H9 (cell line): Measurements from ENCODE around the gene LNPEP. TPM values are rescaled to one million over a fixed set of nuclear protein-coding genes. Genes with fewer than 3 reads are reported as not detected.

Experiments
- DNase-seq: peaks from one replicate; pipeline ENCODE4 v3.0.0-alpha.2; 2017
- H2AFZ ChIP-seq: one replicate; pipeline ENCODE4 v1.6.1; 2013; ENCODE audit warnings: mild to moderate bottlenecking, low read length, control low read depth, moderate library complexity
- H2AK5ac ChIP-seq: 2 replicates; pipeline ENCODE4 v1.6.1; 2013; ENCODE audit warnings: low read length, control low read depth, mixed read lengths; ENCODE audit not compliant: insufficient read length
- H2BK120ac ChIP-seq: one replicate; pipeline ENCODE4 v1.6.1; 2013; ENCODE audit warnings: low read depth, mild to moderate bottlenecking, low read length, control low read depth, inconsistent platforms; ENCODE audit not compliant: poor library complexity, severe bottlenecking
- H2BK12ac ChIP-seq: 2 replicates; pipeline ENCODE4 v1.6.1; 2013; ENCODE audit warnings: low read length, control low read depth, mixed read lengths, low read depth; ENCODE audit not compliant: insufficient read length
- H2BK15ac ChIP-seq: 2 replicates; pipeline ENCODE4 v1.6.1; 2013; ENCODE audit warnings: low read depth, low read length, control low read depth
- H2BK20ac ChIP-seq: one replicate; pipeline ENCODE4 v1.6.1; 2013; ENCODE audit warnings: low read depth, mild to moderate bottlenecking, low read length, control low read depth, inconsistent platforms; ENCODE audit not compliant: poor library complexity, severe bottlenecking
- H2BK5ac ChIP-seq: 2 replicates; pipeline ENCODE4 v1.6.1; 2013; ENCODE audit warnings: low read length, control low read depth, mixed read lengths; ENCODE audit not compliant: insufficient read length
- H3K14ac ChIP-seq: 2 replicates; pipeline ENCODE4 v1.6.1; 2013; ENCODE audit warnings: low read length, control low read depth; ENCODE audit not compliant: insufficient read depth
- H3K18ac ChIP-seq: 2 replicates; pipeline ENCODE4 v1.6.1; 2013; ENCODE audit warnings: low read depth, mild to moderate bottlenecking, mixed read lengths, low read length, control low read depth; ENCODE audit not compliant: insufficient read length
- H3K23ac ChIP-seq: 2 replicates; pipeline ENCODE4 v1.6.1; 2013; ENCODE audit warnings: low read length, control low read depth, mixed read lengths, low read depth; ENCODE audit not compliant: insufficient read length
- H3K23me2 ChIP-seq: 2 replicates; pipeline ENCODE4 v1.6.1; 2013; ENCODE audit warnings: low read depth, mild to moderate bottlenecking, mixed read lengths, low read length, control low read depth; ENCODE audit not compliant: insufficient read length, poor library complexity, severe bottlenecking
- H3K27ac ChIP-seq: 2 replicates; pipeline ENCODE4 v1.5.1; 2013; ENCODE audit warnings: low read length, control low read depth, mixed read lengths, low read depth; ENCODE audit not compliant: insufficient read length
- H3K27me3 ChIP-seq: 2 replicates; pipeline ENCODE4 v1.6.1; 2013; ENCODE audit warnings: low read length, control low read depth, inconsistent platforms; ENCODE audit not compliant: insufficient read depth
- H3K4ac ChIP-seq: 2 replicates; pipeline ENCODE4 v1.6.1; 2013; ENCODE audit warnings: low read depth, mild to moderate bottlenecking, control low read depth, inconsistent platforms, low read length, moderate library complexity
- H3K4me1 ChIP-seq: 2 replicates; pipeline ENCODE4 v1.6.1; 2013; ENCODE audit warnings: low read length, control low read depth, inconsistent platforms; ENCODE audit not compliant: insufficient read depth
- H3K4me2 ChIP-seq: 2 replicates; pipeline ENCODE4 v1.6.1; 2013; ENCODE audit warnings: low read length, control low read depth, mixed read lengths; ENCODE audit not compliant: insufficient read length, insufficient read depth
- H3K56ac ChIP-seq: 2 replicates; pipeline ENCODE4 v1.6.1; 2013; ENCODE audit warnings: low read depth, mild to moderate bottlenecking, mixed read lengths, low read length, control low read depth; ENCODE audit not compliant: insufficient read length
- H3K79me1 ChIP-seq: 2 replicates; pipeline ENCODE4 v1.6.1; 2013; ENCODE audit warnings: low read depth, mild to moderate bottlenecking, moderate library complexity, low read length, control low read depth, inconsistent platforms; ENCODE audit not compliant: insufficient read depth, poor library complexity, severe bottlenecking
- H3K79me2 ChIP-seq: 2 replicates; pipeline ENCODE4 v1.6.1; 2013; ENCODE audit warnings: low read length, control low read depth, inconsistent platforms; ENCODE audit not compliant: insufficient read depth
- H3K9ac ChIP-seq: 2 replicates; pipeline ENCODE4 v1.6.1; 2013; ENCODE audit warnings: low read length, control low read depth, mixed read lengths; ENCODE audit not compliant: insufficient read length; ENCODE audit errors: extremely low read depth
- H3K9me3 ChIP-seq: one replicate; pipeline ENCODE4 v1.6.1; 2013; ENCODE audit warnings: low read depth, low read length, inconsistent platforms; ENCODE audit not compliant: control insufficient read depth
- H3T11ph ChIP-seq: one replicate; pipeline ENCODE4 v1.6.1; 2013; ENCODE audit warnings: mild to moderate bottlenecking, low read length, control low read depth, inconsistent platforms
- H4K20me1 ChIP-seq: one replicate; pipeline ENCODE4 v1.6.1; 2013; ENCODE audit not compliant: control insufficient read depth, insufficient read length, insufficient read depth
- H4K5ac ChIP-seq: 2 replicates; pipeline ENCODE4 v1.6.1; 2013; ENCODE audit warnings: low read depth, mild to moderate bottlenecking, mixed read lengths, low read length, control low read depth; ENCODE audit not compliant: insufficient read length
- H4K8ac ChIP-seq: replicated peaks from 2 replicates; pipeline ENCODE4 v1.6.1; 2013; ENCODE audit warnings: low read length, control low read depth, mixed read lengths, low read depth; ENCODE audit not compliant: insufficient read length
- H4K91ac ChIP-seq: 2 replicates; pipeline ENCODE4 v1.6.1; 2013; ENCODE audit warnings: low read depth, mild to moderate bottlenecking, moderate library complexity, mixed read lengths, low read length, control low read depth; ENCODE audit not compliant: insufficient read length
- H3K27ac Mint-ChIP-seq, 3 experiments: 2 replicates in 2 of 3; 3 replicates in 1 of 3; pipeline ENCODE4 v1.8.0; 2020 to 2021; ENCODE audit warnings: mixed read lengths in 3 of 3, mild to moderate bottlenecking in 1 of 3, moderate library complexity in 1 of 3
- H3K27me3 Mint-ChIP-seq: 2 replicates; pipeline ENCODE4 v1.8.0; 2021; ENCODE audit warnings: low read depth, mild to moderate bottlenecking, moderate library complexity, mixed read lengths
- H3K36me3 Mint-ChIP-seq, 3 experiments: 2 replicates in 2 of 3; 3 replicates in 1 of 3; pipeline ENCODE4 v1.8.0; 2020 to 2021; ENCODE audit warnings: low read depth in 3 of 3, mixed read lengths in 3 of 3; ENCODE audit not compliant: insufficient read depth in 1 of 3
- H3K4me1 Mint-ChIP-seq, 2 experiments: 2 replicates each; pipeline ENCODE4 v1.8.0; 2020; ENCODE audit warnings: mixed read lengths in 2 of 2
- H3K4me3 Mint-ChIP-seq, 2 experiments: 2 replicates in 1 of 2; 3 replicates in 1 of 2; pipeline ENCODE4 v1.8.0; 2020 to 2021; ENCODE audit warnings: mild to moderate bottlenecking in 2 of 2, mixed read lengths in 2 of 2, moderate library complexity in 1 of 2
- H3K9me3 Mint-ChIP-seq, 2 experiments: 2 replicates in 1 of 2; 3 replicates in 1 of 2; pipeline ENCODE4 v1.8.0; 2020; ENCODE audit warnings: mild to moderate bottlenecking in 2 of 2, mixed read lengths in 2 of 2, moderate library complexity in 1 of 2
- WGBS: extraction: QIAGEN DNeasy Blood & Tissue Kit; methylation state at CpG from one replicate; pipeline ENCODE4 v1.1.7; 2013; ENCODE audit warnings: missing lambda C conversion rate, low lambda C conversion rate, mixed read lengths; ENCODE audit not compliant: insufficient read length; ENCODE audit errors: extremely low coverage; 5-methylcytosine and 5-hydroxymethylcytosine counted together
- total RNA-seq: library from RNA; stranded (reverse); gene quantifications from 2 replicates; pipeline ENCODE4 v1.2.1, GENCODE V29; 2021
- TF ChIP-seq, protein P1 (sequence below): fragments of 200-600 bp; sonication (generic); conservative IDR thresholded peaks from 3 replicates; pipeline ENCODE4 v1.8.0; 2021; ENCODE audit warnings: antibody characterized with exemption, mild to moderate bottlenecking

The LNPEP gene
- total RNA-seq, 1 experiment from 2014 or later, result 4.1 TPM

DNA sequence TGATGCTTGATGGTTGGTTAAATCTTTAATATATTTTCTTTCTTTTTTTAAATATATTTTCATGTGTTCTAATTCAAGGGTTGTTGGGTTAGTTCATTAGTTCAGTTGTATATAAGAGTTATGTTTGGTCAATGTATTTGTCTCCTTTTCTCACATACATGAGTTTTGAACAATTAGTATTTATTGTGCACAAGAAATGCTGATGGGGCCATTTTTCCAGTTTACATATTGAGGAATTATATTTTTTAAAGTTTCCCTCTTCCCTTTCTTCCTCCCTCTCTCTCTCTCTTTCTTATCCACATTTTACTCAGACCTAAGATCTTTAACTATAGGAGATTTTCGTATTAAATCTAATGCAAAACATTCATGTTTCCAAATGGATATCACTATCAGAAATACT, 74.0 kb downstream of the LNPEP start:
- TF ChIP-seq, protein P1, sequence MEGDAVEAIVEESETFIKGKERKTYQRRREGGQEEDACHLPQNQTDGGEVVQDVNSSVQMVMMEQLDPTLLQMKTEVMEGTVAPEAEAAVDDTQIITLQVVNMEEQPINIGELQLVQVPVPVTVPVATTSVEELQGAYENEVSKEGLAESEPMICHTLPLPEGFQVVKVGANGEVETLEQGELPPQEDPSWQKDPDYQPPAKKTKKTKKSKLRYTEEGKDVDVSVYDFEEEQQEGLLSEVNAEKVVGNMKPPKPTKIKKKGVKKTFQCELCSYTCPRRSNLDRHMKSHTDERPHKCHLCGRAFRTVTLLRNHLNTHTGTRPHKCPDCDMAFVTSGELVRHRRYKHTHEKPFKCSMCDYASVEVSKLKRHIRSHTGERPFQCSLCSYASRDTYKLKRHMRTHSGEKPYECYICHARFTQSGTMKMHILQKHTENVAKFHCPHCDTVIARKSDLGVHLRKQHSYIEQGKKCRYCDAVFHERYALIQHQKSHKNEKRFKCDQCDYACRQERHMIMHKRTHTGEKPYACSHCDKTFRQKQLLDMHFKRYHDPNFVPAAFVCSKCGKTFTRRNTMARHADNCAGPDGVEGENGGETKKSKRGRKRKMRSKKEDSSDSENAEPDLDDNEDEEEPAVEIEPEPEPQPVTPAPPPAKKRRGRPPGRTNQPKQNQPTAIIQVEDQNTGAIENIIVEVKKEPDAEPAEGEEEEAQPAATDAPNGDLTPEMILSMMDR, result no peak
- Histone ChIP-seq H2BK15ac (no peak overlapping the region), H2BK20ac (no peak overlapping the region), H3T11ph (no peak overlapping the region), H4K20me1 (no peaks in the 10 kb centered on the region), H3K18ac (no peak overlapping the region), H3K23me2 (no peaks in the 10 kb centered on the region), H2AFZ (no peak overlapping the region), H2BK120ac (no peak overlapping the region), H3K79me1 (no peaks in the 10 kb centered on the region), H2AK5ac (no peak overlapping the region), H3K27ac (no peak overlapping the region), H4K5ac (no peak overlapping the region), H3K79me2 (no peaks in the 10 kb centered on the region), H3K4me1 (no peaks in the 10 kb centered on the region), H3K23ac (no peak overlapping the region), H2BK12ac (no peak overlapping the region), H3K4me2 (no peak overlapping the region), H3K27me3 (no peaks in the 10 kb centered on the region), H3K9ac (no peak overlapping the region), H3K56ac (no peak overlapping the region), H4K8ac (no peak overlapping the region), H4K91ac (no peak overlapping the region), H3K4ac (no peak overlapping the region), H3K14ac (no peak overlapping the region), H3K9me3 (no peaks in the 10 kb centered on the region), H2BK5ac (no peak overlapping the region)
- no peaks in the 10 kb centered on the region for H3K9me3 Mint-ChIP-seq
- H3K27me3 Mint-ChIP-seq, result no peaks in the 10 kb centered on the region
- H3K4me1 Mint-ChIP-seq, result peaks cover 13% of the 10 kb centered on the region in 2 experiments
- no peak overlapping the region for H3K27ac Mint-ChIP-seq
- no peak for DNase-seq
- WGBS, result no CpG with 5 or more reads among the region's 1 CpG
- H3K36me3 Mint-ChIP-seq, result no peaks in the 10 kb centered on the region; a peak in 1 of 7 replicates
- H3K4me3 Mint-ChIP-seq, result no peak overlapping the region
